ENCODE data around the gene ZNF609.

DNA sequence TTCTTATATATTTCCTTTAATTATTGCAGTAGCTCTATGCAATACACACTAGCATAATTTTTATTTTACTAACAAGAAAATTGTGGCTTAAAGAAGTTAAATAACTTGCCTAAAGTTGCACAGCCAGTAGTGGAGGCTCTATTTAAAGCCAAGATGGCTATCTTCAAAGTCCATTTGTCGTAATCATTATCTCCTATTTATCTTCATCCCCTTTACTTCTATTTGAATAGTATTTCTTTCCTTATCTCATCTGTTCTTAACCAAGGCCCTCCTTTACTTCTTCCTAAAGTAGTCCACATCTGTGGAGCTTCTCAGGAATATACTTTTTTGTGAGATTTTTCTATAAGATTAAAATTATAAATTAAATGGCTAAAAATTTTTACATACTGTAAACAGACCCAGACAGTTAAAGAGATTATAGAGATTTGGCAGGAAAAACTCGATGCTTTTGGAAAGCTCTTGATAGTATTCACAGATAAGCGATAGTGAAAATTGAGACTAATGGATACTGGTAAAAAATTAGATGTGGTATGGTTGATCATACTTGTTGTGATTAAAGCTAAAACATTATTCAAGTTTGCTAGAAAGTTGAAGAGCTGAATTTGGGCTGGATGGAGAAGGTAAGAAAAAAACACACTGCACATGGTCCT lies 129.2 kb downstream of the ZNF609 start:
- TF ChIP-seq, protein P1, sequence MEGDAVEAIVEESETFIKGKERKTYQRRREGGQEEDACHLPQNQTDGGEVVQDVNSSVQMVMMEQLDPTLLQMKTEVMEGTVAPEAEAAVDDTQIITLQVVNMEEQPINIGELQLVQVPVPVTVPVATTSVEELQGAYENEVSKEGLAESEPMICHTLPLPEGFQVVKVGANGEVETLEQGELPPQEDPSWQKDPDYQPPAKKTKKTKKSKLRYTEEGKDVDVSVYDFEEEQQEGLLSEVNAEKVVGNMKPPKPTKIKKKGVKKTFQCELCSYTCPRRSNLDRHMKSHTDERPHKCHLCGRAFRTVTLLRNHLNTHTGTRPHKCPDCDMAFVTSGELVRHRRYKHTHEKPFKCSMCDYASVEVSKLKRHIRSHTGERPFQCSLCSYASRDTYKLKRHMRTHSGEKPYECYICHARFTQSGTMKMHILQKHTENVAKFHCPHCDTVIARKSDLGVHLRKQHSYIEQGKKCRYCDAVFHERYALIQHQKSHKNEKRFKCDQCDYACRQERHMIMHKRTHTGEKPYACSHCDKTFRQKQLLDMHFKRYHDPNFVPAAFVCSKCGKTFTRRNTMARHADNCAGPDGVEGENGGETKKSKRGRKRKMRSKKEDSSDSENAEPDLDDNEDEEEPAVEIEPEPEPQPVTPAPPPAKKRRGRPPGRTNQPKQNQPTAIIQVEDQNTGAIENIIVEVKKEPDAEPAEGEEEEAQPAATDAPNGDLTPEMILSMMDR (optimal IDR thresholded peaks at IDR 0.05 in 1 of 3, IDR thresholded peaks at IDR 0.05 in 1 of 3, conservative IDR thresholded peaks at IDR 0.05 in 1 of 3; ENCODE audit: extremely low read depth in 1 of 3, insufficient read depth in 2 of 3, low read length in 3 of 3), result no peak
- no peak for TF ChIP-seq EZH2 (IDR thresholded peaks at IDR 0.05; ENCODE audit: low read length)
